Stimulated activated CD8-positive, alpha-beta memory T cell treated with anti-CD3 and anti-CD28 coated beads, Interleukin-15, amount 100 ng/mL, for 48 hours (primary cell): ENCODE measurements around the gene GBP7.
A peak's percentile ranks its signal among the peaks of the same experiment; 100 is the strongest.
"Not testable (repeated sequence)": the region's sequence is repeated elsewhere in the genome, so short reads cannot be mapped to it uniquely, and the experiment has no call there.

Source experiments
- DNase-seq, 2 donors: peaks; one replicate each; pipeline ENCODE4 v3.0.0-alpha.2; 2020; ENCODE audit warnings: low read depth in 2 of 2

GBP7 gene

DNA sequence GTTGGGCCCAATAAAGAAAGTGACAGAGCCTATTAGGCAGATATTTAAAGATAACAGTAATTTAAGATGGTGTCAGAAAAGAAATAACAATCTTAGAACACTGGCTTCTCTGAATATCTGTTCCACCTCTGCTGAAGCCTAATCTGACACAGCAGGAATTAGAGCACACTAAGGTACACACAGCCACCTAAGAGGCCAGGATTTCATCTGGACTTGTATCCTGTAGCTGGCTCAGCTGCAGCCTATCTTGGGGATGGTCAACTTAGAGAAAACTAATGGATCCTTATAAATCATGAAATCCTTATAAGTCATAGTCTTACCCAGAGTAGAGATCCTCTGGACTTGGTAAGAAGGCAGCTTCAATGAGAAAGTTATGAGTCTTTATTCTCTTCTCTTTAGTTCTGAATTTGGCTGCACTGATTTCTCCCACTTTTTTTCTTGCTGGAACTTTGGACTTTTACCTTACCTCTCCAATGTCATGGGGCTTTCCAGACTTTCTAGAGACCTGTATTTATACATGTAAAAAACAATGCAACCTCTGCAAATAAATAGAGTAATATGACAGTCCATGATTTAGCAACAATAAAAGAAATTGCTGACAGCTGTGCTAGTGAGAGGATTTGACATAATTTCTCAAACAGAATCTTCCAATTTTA lies at the start of gene GBP7:
Gene GBP7, minus strand, starts transcription at position 403 of the 656 bp plus-strand sequence. CDS start 4,068 bp downstream, outside the sequence.
- no peak for DNase-seq

DNA sequence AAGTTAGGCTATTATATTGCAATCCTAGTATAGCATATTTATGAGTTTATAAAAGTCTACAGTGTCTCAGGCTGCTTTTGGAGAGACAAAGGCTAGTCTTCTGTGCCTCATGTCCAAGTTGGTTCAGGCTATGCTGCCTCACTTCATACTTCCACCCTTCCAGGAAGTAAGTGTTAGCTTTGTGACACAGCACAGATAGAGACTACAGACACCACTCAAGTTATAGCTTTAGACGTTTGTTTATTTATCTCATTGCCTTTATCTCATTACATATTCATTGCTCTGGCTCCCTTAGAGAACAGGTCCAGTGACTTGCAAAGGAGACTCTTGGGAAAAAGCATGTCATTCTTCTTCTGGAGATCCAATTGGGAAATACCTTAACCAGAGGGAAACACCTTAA lies 45.5 kb upstream of the GBP7 start:
- no peak for DNase-seq

DNA sequence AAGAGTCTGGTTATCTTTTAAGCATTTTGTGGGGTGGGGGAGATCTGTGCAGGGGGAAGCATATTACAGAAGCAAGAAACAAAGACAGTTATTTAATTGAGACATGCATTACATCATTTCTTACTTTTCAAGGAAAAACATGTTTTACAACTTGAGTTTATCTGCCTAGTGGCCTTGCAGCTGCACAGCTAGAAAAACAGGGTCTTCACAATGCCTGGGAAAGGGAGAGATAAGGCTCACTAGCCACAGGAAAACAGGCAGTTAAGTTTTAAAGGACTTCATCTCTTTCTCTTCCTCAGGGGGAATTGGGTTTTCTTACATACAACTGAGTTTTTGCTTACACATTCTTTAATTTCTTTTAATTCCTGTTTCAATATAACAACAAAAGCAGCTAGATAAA lies 44.0 kb upstream of the GBP7 start:
- not testable (repeated sequence) for DNase-seq

GRCh38 chr1:89218941-89219340 lies 43.1 kb upstream of the GBP7 start:
- not testable (repeated sequence) for DNase-seq

GRCh38 chr1:89213347-89213746 lies 37.5 kb upstream of the GBP7 start:
- no peak for DNase-seq

- DNase-seq = no peak
These were observed 35.3 kb upstream of the GBP7 start for GRCh38 chr1:89211035-89211634.

DNA sequence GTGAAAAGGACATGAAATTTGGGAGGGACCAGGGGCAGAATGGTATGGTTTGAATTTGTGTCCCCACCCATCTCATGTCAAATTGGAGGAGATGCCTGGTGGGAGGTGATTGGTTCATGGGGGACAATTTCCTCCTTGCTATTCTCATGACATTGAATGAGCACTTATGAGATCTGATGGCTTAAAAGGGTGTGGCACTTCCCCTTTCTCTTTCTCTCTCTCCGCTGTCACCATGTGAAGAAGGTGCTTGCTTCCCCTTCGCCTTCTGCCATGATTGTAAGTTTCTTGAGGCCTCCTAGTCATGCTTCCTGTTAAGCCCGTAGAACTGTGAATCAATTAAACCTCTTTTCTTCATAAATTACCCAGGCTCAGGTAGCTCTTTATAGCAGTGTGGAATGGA lies 30.6 kb upstream of the GBP7 start:
- no peak for DNase-seq

GRCh38 chr1:89203166-89203565 lies 27.4 kb upstream of the GBP7 start:
- no peak for DNase-seq

DNA sequence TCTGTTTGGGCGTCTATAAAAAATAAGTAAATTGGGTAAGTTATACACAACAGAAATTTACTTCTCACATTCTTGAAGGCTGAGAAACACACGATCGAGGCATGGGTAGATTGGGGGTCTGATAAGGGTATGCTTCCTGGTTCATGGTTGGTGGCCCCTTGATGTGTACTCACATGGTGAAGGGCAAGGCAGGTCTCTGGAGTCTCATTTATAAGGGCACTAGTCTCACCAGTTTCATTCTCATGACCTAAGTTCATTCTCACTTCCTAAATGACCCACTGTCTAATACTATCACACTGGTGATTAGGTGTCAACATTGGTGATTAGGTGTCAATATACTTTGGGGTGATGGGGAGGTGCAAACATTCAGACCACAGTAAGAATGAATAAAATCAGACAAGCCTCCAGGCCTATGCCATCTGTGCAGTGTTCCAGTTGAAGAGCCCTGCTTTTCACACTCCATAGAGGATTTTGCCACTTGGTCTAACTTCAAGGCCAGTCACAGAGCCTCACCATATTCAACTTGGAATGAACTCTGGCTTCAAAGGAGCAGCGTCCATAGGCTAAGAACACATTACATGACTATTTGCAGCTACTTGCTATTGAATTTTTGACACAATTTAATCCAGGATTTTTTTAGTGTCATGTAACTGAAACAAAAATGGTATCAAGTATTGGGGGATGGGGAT lies 25.4 kb upstream of the GBP7 start:
- no peak for DNase-seq

DNA sequence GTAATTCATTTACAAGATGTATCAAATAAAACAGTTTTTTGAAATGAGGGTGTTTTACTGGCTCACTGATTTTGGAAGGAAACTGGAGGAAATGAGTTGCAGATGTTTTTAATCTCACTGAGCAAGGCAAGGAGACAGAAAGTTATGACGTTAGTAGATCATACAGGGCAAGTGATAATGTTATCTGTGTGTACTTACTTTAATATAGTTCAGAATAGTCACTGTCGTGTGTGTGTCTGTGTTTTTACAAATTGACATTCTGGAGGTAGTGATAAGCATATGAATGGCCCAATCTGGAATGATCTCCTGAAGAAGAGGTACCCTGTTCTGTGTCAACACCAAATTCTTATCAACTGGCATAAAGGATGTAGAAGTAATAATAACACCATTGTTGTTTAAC lies 24.9 kb upstream of the GBP7 start:
- DNase-seq = no peak

DNA sequence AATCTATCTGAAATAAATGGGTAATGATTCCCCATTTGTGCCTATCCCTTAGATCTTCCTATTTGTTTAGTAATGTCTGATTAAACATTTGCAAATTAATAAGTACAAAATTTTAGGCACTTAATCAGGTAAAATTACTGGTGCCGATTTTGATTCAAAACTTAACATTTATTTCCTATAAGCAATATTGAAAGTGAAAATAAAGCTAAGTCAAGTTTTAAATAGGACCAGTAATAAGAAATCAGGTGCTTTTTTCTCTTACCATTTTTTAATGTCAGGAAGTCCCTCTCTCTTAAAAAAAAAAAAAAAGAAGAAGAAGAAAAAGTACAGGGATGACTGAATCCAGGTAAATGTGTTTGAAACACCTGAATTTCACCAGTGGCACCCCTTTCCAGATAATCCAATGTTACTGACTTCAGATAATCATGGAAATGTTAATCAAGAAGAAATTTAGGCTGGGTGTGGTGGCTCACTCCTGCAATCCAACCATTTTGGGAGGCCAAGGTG lies 23.8 kb upstream of the GBP7 start:
- no peak for DNase-seq

- peak; percentile 10 to 14 for DNase-seq
These were observed 22.8 kb upstream of the GBP7 start, which contains the start of gene GBP4 for GRCh38 chr1:89198491-89199072. Gene GBP4, minus strand, starts transcription at chr1:89198942. Its CDS starts 108 bp downstream, at chr1:89198834.

DNA sequence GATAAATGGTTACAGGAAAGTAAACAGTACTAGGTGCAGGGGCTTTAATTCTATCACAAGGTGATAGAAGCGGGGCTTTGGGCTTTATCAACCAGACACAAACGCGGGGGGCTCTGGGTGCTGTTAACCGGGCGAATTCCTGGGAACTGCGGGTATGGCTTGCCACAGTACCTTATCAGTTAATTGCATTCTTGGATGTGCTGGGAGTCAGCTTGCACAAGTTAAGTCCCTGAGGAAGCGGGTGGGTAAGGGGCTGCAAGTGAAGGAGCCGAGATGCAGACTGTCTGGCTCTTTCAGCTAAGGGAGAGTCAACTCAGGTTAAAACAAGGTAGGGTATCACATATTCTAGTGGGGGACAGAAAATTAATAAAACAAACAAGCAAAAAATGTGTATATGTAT lies 22.3 kb upstream of the GBP7 start:
- no peak for DNase-seq

DNA sequence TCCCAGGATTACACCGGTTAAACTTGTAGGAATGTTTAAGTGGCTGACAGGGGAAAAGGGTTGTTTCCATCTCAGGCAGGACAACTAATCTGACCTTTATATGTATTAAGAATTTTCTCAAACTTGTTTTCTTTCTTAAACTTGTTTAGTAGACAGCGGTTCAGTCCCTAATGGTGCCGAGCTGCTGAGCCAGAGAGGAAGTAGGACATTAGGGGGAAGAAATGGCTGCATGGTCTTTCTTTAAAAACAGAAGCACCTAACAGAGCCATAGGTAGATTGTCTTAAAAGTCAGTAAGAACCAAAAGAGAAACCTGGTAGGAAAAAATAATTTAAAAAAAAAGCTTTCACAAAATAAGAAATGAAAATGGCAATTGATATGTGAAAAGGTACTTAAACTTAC lies 19.7 kb upstream of the GBP7 start:
- DNase-seq = no peak

GRCh38 chr1:89191314-89191713 lies 15.5 kb upstream of the GBP7 start:
- DNase-seq = no peak

- no peak for DNase-seq
These were observed 14.2 kb upstream of the GBP7 start for GRCh38 chr1:89190017-89190416.

DNA sequence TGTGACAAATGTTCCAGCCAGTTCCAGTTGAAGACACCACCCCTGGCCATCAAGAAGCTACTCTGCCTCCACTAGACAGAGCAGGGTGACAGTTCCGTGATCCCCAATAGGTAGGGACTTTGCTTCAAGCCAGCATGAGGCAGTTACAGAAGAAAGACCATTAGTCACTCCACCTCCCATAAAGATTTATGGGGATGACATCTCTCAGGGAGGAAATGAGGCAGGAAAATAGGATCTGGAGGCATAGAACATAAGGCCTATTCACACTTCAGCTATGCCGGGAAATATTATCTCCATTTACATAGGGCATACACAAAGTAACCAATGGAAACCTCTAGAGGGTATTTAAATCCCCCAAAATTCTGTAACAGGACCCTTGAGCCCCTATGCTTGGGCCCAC lies 3.5 kb upstream of the GBP7 start:
- no peak for DNase-seq

DNA sequence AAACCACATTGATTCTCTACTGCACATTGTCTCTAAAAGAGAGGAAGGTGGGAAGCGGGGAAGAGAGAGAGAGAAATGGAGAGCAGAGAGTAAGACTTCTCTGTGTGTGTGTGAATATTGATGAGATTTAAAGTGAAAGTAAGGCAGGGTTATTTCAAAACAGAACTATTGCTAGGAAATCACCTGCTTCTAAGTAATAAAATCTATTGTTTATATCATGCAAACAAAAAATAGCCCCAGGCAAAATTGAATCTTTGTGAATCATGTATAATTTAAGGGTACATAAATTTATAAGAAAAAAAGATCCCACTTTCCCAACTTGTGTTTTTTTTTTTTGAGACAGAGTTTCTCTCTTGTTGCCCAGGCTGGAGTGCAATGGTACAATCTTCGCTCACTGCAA lies 1.2 kb upstream of the GBP7 start:
- no peak for DNase-seq

- no peak for DNase-seq
These were observed 1.3 kb downstream of the GBP7 start for GRCh38 chr1:89174491-89174890.

DNA sequence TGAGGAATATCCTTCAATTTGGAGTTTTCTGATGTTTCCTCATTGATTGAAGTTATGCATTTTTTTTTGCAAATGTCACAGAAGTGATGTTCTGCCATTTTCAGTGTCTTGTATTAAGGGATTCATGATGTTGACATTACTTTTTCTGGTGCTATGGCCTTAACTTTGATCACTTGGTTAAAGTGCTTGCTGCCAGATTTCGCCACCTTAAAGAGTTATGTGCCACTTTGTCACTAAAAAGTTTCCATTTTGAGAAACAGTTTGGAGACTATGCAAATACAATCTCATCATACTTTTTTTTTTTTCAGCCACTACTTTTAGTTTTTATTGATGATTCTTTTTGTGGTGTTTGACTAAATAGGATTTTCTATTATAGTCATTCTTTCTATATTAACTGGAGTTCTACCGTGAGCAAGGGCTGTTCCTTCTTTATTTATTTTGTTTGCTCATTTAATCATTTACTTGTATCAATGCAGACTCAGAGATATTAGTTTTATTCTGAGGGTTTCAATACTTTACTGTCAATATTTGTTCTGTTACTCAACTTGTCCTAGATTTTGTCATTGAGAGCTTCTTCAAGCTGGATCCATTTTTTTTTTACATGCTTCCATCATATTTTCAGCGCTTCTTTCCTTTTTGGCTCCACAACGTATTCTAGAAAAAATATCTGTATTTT lies 3.2 kb downstream of the GBP7 start:
- no peak for DNase-seq

GRCh38 chr1:89171067-89171438 lies 4.8 kb downstream of the GBP7 start:
- DNase-seq = no peak
